GM21723 (cell line): ENCODE data around the gene SPESP1.

Experiments used
- ATAC-seq: cut with Tn5 transposase; IDR thresholded peaks from one replicate; pipeline ENCODE4 v1.9.1; 2021; ENCODE audit warnings: mild to moderate bottlenecking, moderate library complexity; ENCODE audit not compliant: unreplicated experiment

Gene SPESP1

DNA sequence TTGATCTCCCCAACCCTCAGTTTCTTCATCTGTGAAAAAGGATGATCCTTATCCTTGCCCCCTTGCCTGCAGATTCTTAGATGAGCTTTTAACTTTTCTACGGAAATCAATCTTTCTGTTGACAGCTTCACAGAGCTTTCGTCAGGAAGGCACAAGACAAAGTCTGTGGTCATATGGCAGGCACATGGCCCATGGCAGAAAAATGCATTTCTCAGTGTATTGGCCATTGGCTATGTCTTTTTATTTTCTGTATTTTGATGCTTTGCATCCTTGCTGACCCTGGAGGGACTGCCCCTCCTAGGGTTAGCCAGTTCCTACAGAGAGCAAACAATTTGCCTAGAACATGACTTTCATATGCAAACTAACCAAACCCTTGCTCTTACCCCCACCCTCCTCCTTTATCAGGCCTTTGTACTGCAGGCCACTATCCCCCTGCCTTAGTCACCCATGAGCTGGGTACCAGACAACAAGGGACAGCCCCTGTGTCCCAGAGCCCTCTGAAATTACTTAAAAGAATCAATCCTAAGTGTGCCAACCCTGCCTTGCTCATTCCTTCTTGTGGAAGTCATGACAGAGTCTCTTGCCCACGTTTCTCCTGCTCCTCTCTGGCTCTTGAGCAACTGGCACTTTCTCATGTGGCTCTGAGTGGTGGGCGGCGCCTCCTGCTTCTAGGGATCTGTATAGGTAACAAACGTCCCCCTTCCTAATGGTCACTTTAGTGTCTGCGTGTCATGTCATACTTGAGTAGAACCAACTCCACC lies 60.1 kb downstream of the SPESP1 start:
- no peak for ATAC-seq

DNA sequence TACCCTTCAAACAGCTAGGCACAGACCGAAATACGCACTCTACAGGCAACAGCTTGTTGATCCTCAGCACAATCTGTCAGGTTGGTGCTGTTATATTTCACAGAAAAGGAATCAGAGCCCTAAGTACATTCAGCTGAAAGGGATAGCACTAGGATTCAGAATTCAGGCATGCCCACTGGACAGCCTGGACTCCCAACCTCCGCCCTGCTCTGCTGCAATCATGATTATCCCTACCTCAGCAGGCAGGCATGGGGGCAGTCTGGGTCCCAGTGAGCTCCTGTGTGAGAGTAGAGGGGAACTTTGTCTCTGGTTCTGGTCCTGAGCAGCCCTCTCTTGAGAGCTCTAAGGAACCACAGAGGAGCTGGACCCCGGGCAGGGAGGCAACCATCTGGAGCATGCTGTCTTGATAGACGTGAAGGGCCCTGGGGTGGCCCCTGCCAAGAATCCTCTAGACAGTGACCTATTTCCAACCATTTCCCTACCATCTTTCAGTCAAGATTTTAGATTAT lies 60.7 kb downstream of the SPESP1 start:
- no peak for ATAC-seq

- ATAC-seq: no peak
Observed at GRCh38 chr15:68991723-68992122, 61.4 kb downstream of the SPESP1 start.

- no peak for ATAC-seq
Observed at GRCh38 chr15:68992696-68993095, 62.4 kb downstream of the SPESP1 start.

- no peak for ATAC-seq
Observed at GRCh38 chr15:68993276-68993675, 63.0 kb downstream of the SPESP1 start.

DNA sequence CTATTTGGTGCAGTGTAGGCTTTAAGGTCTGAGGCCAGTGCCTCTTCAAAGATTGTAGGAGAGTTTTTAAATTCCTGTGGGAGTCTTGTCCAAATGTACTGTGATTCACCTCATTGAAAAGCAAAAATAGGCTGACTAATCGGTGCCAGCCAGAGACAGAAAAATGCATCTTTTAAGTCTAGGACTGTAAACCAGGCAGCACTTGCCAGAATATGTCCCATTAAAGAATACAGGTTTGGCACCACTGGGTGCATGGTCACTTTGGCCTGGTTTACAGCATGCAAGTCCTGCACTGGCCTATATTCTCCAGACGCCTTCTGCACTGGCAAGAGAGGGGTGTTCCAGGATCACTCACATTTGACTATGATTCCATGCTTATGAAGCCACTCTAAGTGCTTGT lies 63.8 kb downstream of the SPESP1 start:
- no peak for ATAC-seq

- no peak for ATAC-seq
Observed at GRCh38 chr15:68994981-68995761, 64.8 kb downstream of the SPESP1 start.
